Aortic smooth muscle cell (primary cell): ENCODE data around the gene TRAF7. TPM values are rescaled to one million over a fixed set of nuclear protein-coding genes. Genes with fewer than 3 reads are reported as not detected.

ENCODE experiments used
- total RNA-seq: library from RNA; depleted of rRNA; stranded (reverse); fragments of >200 nt; gene quantifications from 2 replicates; pipeline ENCODE4 v1.2.3, GENCODE V29; 2014

TRAF7 gene
- total RNA-seq: 42.0 and 44.8 TPM in 2 replicates

DNA sequence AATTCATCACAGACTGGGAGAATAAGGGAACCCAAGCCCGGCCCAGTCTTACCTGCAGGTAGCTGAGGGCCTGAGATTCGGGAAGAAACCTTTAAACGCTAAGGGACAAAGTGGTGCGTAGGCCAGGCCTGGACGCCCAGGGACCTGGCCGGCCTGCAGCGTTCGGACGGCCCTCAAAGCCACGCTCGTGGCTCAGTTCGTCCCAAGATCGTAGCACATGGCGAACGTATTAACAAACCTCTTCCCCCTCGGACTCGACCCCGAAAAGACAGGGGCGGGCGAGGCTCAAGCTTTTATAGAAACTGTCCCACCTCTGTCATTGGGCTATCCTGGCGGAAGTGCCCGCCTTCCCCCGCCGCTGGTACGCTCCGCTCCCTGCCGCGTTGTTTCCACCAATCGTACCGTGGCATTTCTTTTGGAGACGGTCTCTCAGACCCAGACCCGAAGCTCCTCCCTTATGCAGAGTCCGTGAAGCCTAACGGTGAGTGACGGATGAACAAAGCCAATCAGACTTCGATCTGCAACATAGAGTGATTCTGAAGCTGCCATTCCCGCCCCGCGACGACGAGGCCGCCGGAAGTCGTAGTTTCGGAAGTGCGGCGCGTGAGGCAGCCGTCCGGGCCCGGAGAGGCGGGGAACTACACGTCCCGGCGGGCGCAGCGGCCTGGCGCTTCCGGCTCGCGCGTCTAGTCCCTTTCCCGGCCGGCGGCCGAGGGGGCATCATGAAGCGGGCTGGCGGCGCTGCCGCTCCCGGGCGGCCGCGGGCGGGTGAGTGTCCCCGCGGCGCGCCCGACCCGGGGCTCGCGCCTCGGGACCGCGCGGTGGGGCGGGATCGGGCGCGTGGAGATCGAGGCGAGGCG lies at the start of gene TRAF7:
Gene TRAF7 (plus strand): TSS at position 692 of the 860 bp plus-strand sequence. CDS start 8,139 bp downstream, outside the sequence.

DNA sequence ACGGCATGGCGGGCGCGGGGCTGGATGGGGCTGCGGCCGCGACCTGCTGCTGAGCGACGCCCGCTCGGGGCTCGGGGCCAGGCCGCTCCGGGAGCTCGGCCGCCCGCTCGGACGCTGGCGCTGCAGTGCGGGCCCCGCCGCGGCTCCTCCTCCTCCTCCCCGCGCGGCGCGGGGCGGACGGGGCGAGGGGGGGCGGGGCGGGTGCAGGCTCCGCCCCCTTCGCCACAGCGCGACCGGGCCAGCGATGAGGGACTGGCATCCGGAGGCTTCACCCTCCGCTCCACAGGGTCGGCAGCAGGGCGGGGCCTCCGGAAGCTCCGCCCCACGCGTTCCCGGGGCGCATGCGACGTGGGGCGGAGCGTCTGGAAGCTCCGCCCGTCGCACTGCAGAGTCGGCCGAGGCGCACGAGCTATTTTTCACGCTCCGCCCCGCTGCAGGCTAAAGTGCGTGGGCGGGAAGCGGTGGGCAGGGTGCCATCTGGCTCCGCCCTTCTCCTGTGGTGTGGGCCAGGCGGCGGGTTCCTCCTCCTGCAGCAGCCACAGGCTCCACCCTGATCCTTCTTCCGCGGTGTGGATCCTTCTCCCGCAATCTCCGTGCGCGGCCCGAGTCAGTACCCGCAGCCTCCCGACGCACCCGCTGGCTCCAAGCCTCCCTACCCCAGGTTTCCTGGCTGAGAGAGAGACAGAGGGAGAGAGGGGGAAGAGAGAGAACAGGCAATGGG lies 19.7 kb upstream of the TRAF7 start, which contains the start of gene PKD1:
Gene PKD1 (minus strand): TSS at position 129 of the 721 bp plus-strand sequence. CDS start 209 bp downstream, outside the sequence.

DNA sequence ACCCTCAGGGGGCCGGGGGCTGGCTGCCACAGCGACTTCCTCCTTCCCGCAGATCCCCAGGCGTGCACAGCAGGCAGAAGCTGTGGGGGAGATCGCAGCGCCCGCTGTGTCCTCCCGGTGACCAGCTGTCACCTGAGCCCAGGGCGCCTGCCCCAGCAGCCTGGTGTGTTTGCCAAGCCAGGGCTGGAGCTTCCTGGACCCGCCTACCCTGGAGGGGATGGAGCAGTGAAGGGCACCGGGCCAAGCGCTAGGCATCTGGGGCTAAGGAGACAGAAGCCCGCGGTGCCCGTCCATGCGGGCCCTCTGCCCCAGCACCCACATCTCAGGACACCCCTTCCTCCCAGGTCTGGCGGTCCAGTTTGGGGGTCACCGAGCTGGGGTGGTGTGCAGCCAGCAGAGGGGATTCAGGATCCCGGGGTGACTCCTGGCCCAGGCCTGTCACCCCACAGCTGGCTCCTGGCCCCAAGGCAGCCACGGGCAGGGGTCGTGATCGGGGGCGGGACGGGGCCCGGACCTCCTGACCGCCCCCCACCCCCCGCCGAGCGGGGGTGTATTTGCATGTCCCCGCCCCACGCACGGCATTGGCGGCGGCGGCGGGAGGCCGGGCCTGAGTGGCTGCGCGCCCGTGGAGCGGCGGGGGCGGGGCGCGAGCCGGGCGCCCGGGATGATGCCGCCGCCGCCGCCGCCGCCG lies 7.5 kb upstream of the TRAF7 start, which contains the start of gene RAB26:
Gene RAB26 (plus strand): TSS at position 645 of the 691 bp plus-strand sequence. CDS start 159 bp downstream, outside the sequence.

GRCh38 chr16:2196162-2196980 lies 40.8 kb downstream of the TRAF7 start, which contains the start of gene CASKIN1:
Gene CASKIN1, minus strand, starts transcription at chr16:2196605. Its CDS starts 173 bp downstream, at chr16:2196432.

DNA sequence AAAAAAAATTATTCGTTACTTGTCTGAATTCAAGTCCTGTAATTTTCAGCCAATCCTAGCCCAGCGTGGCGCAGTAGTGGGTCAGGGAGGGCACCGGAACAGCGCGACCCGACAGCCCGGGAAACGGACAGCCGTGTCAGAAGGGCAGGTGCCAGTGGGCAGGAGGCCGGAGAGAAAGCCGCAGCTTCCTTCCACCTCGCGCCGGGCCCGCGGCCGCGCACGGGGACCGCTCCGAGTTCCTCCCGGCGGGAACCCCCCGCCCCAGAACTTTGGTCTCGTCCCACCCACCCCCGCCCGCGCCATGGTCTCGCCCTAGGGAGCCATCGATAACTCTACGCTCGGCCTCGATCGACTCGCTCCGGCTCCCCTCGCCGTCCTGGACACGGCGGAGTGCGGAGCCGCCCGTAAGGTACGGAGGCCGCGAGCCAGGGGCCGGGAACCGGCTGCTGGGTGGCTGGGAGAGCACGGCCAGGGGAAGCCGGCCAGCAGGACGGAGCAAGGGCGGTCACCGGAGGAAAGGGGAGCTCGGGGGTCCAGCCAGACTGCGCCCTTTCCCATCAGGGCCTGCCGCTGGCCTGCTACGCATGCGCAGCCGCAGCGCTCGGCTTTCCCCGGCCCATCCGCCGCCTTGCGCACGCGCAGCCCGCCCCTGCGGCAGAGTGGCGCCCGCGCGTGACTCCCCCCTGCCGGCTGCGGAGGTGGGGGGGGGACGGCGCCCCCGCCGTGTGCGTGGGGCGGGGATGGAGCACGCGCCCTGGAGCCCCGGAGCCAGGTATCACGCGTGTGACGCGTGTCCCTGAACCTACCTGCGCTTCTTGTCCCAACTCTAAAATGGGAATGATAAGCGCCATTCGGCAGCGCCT lies 49.8 kb downstream of the TRAF7 start, which contains the start of gene MLST8:
Gene MLST8 (plus strand): TSS at position 351 of the 863 bp plus-strand sequence. CDS start 632 bp downstream, outside the sequence.

GRCh38 chr16:2210386-2211365 lies 55.1 kb downstream of the TRAF7 start, which contains the start of gene BRICD5:
Gene BRICD5, minus strand, starts transcription at chr16:2210863. Its CDS starts 30 bp downstream, at chr16:2210833.

GRCh38 chr16:2214719-2214968 lies 59.1 kb downstream of the TRAF7 start, which contains the start of gene PGP:
Gene PGP, minus strand, starts transcription at chr16:2214840. Its CDS starts 63 bp downstream, at chr16:2214777.

DNA sequence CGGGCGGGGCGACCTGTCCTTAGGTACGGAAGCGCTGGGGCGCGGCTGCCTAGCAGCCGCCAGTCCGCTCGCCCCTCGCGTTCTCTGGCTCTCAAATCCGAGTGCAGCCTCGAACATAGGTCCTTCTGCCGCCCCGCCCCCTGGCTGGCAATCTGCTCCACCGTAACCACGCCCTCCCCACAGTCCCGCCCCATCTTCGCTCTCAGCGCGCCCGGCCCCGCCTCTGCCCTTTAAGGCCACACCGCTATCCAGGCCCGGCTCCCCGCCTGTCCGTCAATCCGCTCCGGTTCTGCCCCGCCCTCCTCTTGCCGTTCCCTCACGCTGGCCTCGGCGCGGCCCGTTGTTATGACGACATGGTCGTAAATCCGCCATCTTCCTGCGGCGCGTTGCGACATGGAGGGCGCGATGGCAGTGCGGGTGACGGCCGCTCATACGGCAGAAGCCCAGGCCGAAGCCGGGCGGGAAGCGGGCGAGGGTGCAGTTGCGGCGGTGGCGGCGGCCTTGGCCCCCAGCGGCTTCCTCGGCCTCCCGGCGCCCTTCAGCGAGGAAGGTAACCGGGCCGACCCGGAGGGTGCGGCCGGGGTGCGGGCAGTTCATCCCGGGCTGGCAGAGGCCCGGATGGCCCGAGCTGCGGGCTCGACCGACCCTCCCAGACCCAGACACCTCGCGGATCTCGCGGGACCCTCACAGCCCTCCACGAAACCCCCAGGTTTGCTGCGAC lies 67.8 kb downstream of the TRAF7 start, which contains the start of gene E4F1:
Gene E4F1 (plus strand): TSS at position 371 of the 721 bp plus-strand sequence. CDS start 23 bp downstream, at position 394.

Other genes starting within 250 kb of the TRAF7 start
- gene HS3ST6, start 237.4 kb upstream of the TRAF7 start, total RNA-seq: not detected in 2 replicates
- 6.3 and 6.4 TPM in 2 replicates for gene MSRB1, start 212.6 kb upstream of the TRAF7 start, total RNA-seq
- not detected in 2 replicates for gene RPL3L, start 201.1 kb upstream of the TRAF7 start, total RNA-seq
- gene NDUFB10, start 196.2 kb upstream of the TRAF7 start, total RNA-seq: 259 and 267 TPM in 2 replicates
- gene RPS2, start 191.0 kb upstream of the TRAF7 start, total RNA-seq: 1,947 and 2,136 TPM in 2 replicates
- not detected in 2 replicates for gene RNF151, start 188.9 kb upstream of the TRAF7 start, total RNA-seq
- gene TBL3, start 183.7 kb upstream of the TRAF7 start, total RNA-seq: 29.7 and 32.4 TPM in 2 replicates
- gene NOXO1, start 174.3 kb upstream of the TRAF7 start, total RNA-seq: 0.12 and 0.13 TPM in 2 replicates
- gene GFER, start 171.6 kb upstream of the TRAF7 start, total RNA-seq: 9.9 and 11.2 TPM in 2 replicates
- 0.66 and 0.99 TPM in 2 replicates for gene SYNGR3, start 165.8 kb upstream of the TRAF7 start, total RNA-seq
- gene ZNF598, start 146.0 kb upstream of the TRAF7 start, total RNA-seq: 9.6 and 12.3 TPM in 2 replicates
- 0.06 and 0.13 TPM in 2 replicates for gene NPW, start 136.0 kb upstream of the TRAF7 start, total RNA-seq
- gene NHERF2, start 128.9 kb upstream of the TRAF7 start, total RNA-seq: 98.1 and 182 TPM in 2 replicates
- gene NTHL1, start 107.9 kb upstream of the TRAF7 start, total RNA-seq: 40.6 and 59.2 TPM in 2 replicates
- 44.3 and 53.0 TPM in 2 replicates for gene TSC2, start 107.8 kb upstream of the TRAF7 start, total RNA-seq
- gene PKD1, start 19.9 kb upstream of the TRAF7 start, total RNA-seq: 131 and 144 TPM in 2 replicates
- 2.0 and 2.4 TPM in 2 replicates for gene RAB26, start 7.2 kb upstream of the TRAF7 start, total RNA-seq
- gene CASKIN1, start 40.8 kb downstream of the TRAF7 start, total RNA-seq: under 0.01 and 0.40 TPM in 2 replicates
- 11.3 and 16.8 TPM in 2 replicates for gene MLST8, start 49.7 kb downstream of the TRAF7 start, total RNA-seq
- gene BRICD5, start 55.1 kb downstream of the TRAF7 start, total RNA-seq: 1.2 and 1.7 TPM in 2 replicates
- gene PGP, start 59.1 kb downstream of the TRAF7 start, total RNA-seq: 7.0 and 12.2 TPM in 2 replicates
- gene E4F1, start 67.8 kb downstream of the TRAF7 start, total RNA-seq: 22.6 and 29.9 TPM in 2 replicates
- 0.31 and 1.1 TPM in 2 replicates for gene DNASE1L2, start 80.7 kb downstream of the TRAF7 start, total RNA-seq
- 19.9 and 28.1 TPM in 2 replicates for gene ECI1, start 95.8 kb downstream of the TRAF7 start, total RNA-seq
- 47.2 and 47.3 TPM in 2 replicates for gene RNPS1, start 112.3 kb downstream of the TRAF7 start, total RNA-seq
- 8.4 and 11.1 TPM in 2 replicates for gene ABCA3, start 184.9 kb downstream of the TRAF7 start, total RNA-seq